H9 (cell line): ENCODE data around the gene MYO1F. TPM values are rescaled to one million over a fixed set of nuclear protein-coding genes. Genes with fewer than 3 reads are reported as not detected.

Experiments used
- DNase-seq: peaks from one replicate; pipeline ENCODE4 v3.0.0-alpha.2; 2017
- H2AFZ ChIP-seq: one replicate; pipeline ENCODE4 v1.6.1; 2013; ENCODE audit warnings: mild to moderate bottlenecking, low read length, control low read depth, moderate library complexity
- H2AK5ac ChIP-seq: 2 replicates; pipeline ENCODE4 v1.6.1; 2013; ENCODE audit warnings: low read length, control low read depth, mixed read lengths; ENCODE audit not compliant: insufficient read length
- H2BK120ac ChIP-seq: one replicate; pipeline ENCODE4 v1.6.1; 2013; ENCODE audit warnings: low read depth, mild to moderate bottlenecking, low read length, control low read depth, inconsistent platforms; ENCODE audit not compliant: poor library complexity, severe bottlenecking
- H2BK12ac ChIP-seq: 2 replicates; pipeline ENCODE4 v1.6.1; 2013; ENCODE audit warnings: low read length, control low read depth, mixed read lengths, low read depth; ENCODE audit not compliant: insufficient read length
- H2BK15ac ChIP-seq: 2 replicates; pipeline ENCODE4 v1.6.1; 2013; ENCODE audit warnings: low read depth, low read length, control low read depth
- H2BK20ac ChIP-seq: one replicate; pipeline ENCODE4 v1.6.1; 2013; ENCODE audit warnings: low read depth, mild to moderate bottlenecking, low read length, control low read depth, inconsistent platforms; ENCODE audit not compliant: poor library complexity, severe bottlenecking
- H2BK5ac ChIP-seq: 2 replicates; pipeline ENCODE4 v1.6.1; 2013; ENCODE audit warnings: low read length, control low read depth, mixed read lengths; ENCODE audit not compliant: insufficient read length
- H3K14ac ChIP-seq: 2 replicates; pipeline ENCODE4 v1.6.1; 2013; ENCODE audit warnings: low read length, control low read depth; ENCODE audit not compliant: insufficient read depth
- H3K18ac ChIP-seq: 2 replicates; pipeline ENCODE4 v1.6.1; 2013; ENCODE audit warnings: low read depth, mild to moderate bottlenecking, mixed read lengths, low read length, control low read depth; ENCODE audit not compliant: insufficient read length
- H3K23ac ChIP-seq: 2 replicates; pipeline ENCODE4 v1.6.1; 2013; ENCODE audit warnings: low read length, control low read depth, mixed read lengths, low read depth; ENCODE audit not compliant: insufficient read length
- H3K23me2 ChIP-seq: 2 replicates; pipeline ENCODE4 v1.6.1; 2013; ENCODE audit warnings: low read depth, mild to moderate bottlenecking, mixed read lengths, low read length, control low read depth; ENCODE audit not compliant: insufficient read length, poor library complexity, severe bottlenecking
- H3K27ac ChIP-seq: 2 replicates; pipeline ENCODE4 v1.5.1; 2013; ENCODE audit warnings: low read length, control low read depth, mixed read lengths, low read depth; ENCODE audit not compliant: insufficient read length
- H3K27me3 ChIP-seq: 2 replicates; pipeline ENCODE4 v1.6.1; 2013; ENCODE audit warnings: low read length, control low read depth, inconsistent platforms; ENCODE audit not compliant: insufficient read depth
- H3K4ac ChIP-seq: 2 replicates; pipeline ENCODE4 v1.6.1; 2013; ENCODE audit warnings: low read depth, mild to moderate bottlenecking, control low read depth, inconsistent platforms, low read length, moderate library complexity
- H3K4me1 ChIP-seq: 2 replicates; pipeline ENCODE4 v1.6.1; 2013; ENCODE audit warnings: low read length, control low read depth, inconsistent platforms; ENCODE audit not compliant: insufficient read depth
- H3K4me2 ChIP-seq: 2 replicates; pipeline ENCODE4 v1.6.1; 2013; ENCODE audit warnings: low read length, control low read depth, mixed read lengths; ENCODE audit not compliant: insufficient read length, insufficient read depth
- H3K56ac ChIP-seq: 2 replicates; pipeline ENCODE4 v1.6.1; 2013; ENCODE audit warnings: low read depth, mild to moderate bottlenecking, mixed read lengths, low read length, control low read depth; ENCODE audit not compliant: insufficient read length
- H3K79me1 ChIP-seq: 2 replicates; pipeline ENCODE4 v1.6.1; 2013; ENCODE audit warnings: low read depth, mild to moderate bottlenecking, moderate library complexity, low read length, control low read depth, inconsistent platforms; ENCODE audit not compliant: insufficient read depth, poor library complexity, severe bottlenecking
- H3K79me2 ChIP-seq: 2 replicates; pipeline ENCODE4 v1.6.1; 2013; ENCODE audit warnings: low read length, control low read depth, inconsistent platforms; ENCODE audit not compliant: insufficient read depth
- H3K9ac ChIP-seq: 2 replicates; pipeline ENCODE4 v1.6.1; 2013; ENCODE audit warnings: low read length, control low read depth, mixed read lengths; ENCODE audit not compliant: insufficient read length; ENCODE audit errors: extremely low read depth
- H3K9me3 ChIP-seq: one replicate; pipeline ENCODE4 v1.6.1; 2013; ENCODE audit warnings: low read depth, low read length, inconsistent platforms; ENCODE audit not compliant: control insufficient read depth
- H3T11ph ChIP-seq: one replicate; pipeline ENCODE4 v1.6.1; 2013; ENCODE audit warnings: mild to moderate bottlenecking, low read length, control low read depth, inconsistent platforms
- H4K20me1 ChIP-seq: one replicate; pipeline ENCODE4 v1.6.1; 2013; ENCODE audit not compliant: control insufficient read depth, insufficient read length, insufficient read depth
- H4K5ac ChIP-seq: 2 replicates; pipeline ENCODE4 v1.6.1; 2013; ENCODE audit warnings: low read depth, mild to moderate bottlenecking, mixed read lengths, low read length, control low read depth; ENCODE audit not compliant: insufficient read length
- H4K8ac ChIP-seq: replicated peaks from 2 replicates; pipeline ENCODE4 v1.6.1; 2013; ENCODE audit warnings: low read length, control low read depth, mixed read lengths, low read depth; ENCODE audit not compliant: insufficient read length
- H4K91ac ChIP-seq: 2 replicates; pipeline ENCODE4 v1.6.1; 2013; ENCODE audit warnings: low read depth, mild to moderate bottlenecking, moderate library complexity, mixed read lengths, low read length, control low read depth; ENCODE audit not compliant: insufficient read length
- H3K27ac Mint-ChIP-seq, 3 experiments: 2 replicates in 2 of 3; 3 replicates in 1 of 3; pipeline ENCODE4 v1.8.0; 2020 to 2021; ENCODE audit warnings: mixed read lengths in 3 of 3, mild to moderate bottlenecking in 1 of 3, moderate library complexity in 1 of 3
- H3K27me3 Mint-ChIP-seq: 2 replicates; pipeline ENCODE4 v1.8.0; 2021; ENCODE audit warnings: low read depth, mild to moderate bottlenecking, moderate library complexity, mixed read lengths
- H3K36me3 Mint-ChIP-seq, 3 experiments: 2 replicates in 2 of 3; 3 replicates in 1 of 3; pipeline ENCODE4 v1.8.0; 2020 to 2021; ENCODE audit warnings: low read depth in 3 of 3, mixed read lengths in 3 of 3; ENCODE audit not compliant: insufficient read depth in 1 of 3
- H3K4me1 Mint-ChIP-seq, 2 experiments: 2 replicates each; pipeline ENCODE4 v1.8.0; 2020; ENCODE audit warnings: mixed read lengths in 2 of 2
- H3K4me3 Mint-ChIP-seq, 2 experiments: 2 replicates in 1 of 2; 3 replicates in 1 of 2; pipeline ENCODE4 v1.8.0; 2020 to 2021; ENCODE audit warnings: mild to moderate bottlenecking in 2 of 2, mixed read lengths in 2 of 2, moderate library complexity in 1 of 2
- H3K9me3 Mint-ChIP-seq, 2 experiments: 2 replicates in 1 of 2; 3 replicates in 1 of 2; pipeline ENCODE4 v1.8.0; 2020; ENCODE audit warnings: mild to moderate bottlenecking in 2 of 2, mixed read lengths in 2 of 2, moderate library complexity in 1 of 2
- CTCF ChIP-seq: fragments of 200-600 bp; sonication (generic); conservative IDR thresholded peaks from 3 replicates; pipeline ENCODE4 v1.8.0; 2021; ENCODE audit warnings: antibody characterized with exemption, mild to moderate bottlenecking
- WGBS: extraction: QIAGEN DNeasy Blood & Tissue Kit; methylation state at CpG from one replicate; pipeline ENCODE4 v1.1.7; 2013; ENCODE audit warnings: missing lambda C conversion rate, low lambda C conversion rate, mixed read lengths; ENCODE audit not compliant: insufficient read length; ENCODE audit errors: extremely low coverage; 5-methylcytosine and 5-hydroxymethylcytosine counted together
- total RNA-seq: library from RNA; stranded (reverse); gene quantifications from 2 replicates; pipeline ENCODE4 v1.2.1, GENCODE V29; 2021

Gene MYO1F
- total RNA-seq, 1 experiment from 2014 or later: 1.0 TPM

DNA sequence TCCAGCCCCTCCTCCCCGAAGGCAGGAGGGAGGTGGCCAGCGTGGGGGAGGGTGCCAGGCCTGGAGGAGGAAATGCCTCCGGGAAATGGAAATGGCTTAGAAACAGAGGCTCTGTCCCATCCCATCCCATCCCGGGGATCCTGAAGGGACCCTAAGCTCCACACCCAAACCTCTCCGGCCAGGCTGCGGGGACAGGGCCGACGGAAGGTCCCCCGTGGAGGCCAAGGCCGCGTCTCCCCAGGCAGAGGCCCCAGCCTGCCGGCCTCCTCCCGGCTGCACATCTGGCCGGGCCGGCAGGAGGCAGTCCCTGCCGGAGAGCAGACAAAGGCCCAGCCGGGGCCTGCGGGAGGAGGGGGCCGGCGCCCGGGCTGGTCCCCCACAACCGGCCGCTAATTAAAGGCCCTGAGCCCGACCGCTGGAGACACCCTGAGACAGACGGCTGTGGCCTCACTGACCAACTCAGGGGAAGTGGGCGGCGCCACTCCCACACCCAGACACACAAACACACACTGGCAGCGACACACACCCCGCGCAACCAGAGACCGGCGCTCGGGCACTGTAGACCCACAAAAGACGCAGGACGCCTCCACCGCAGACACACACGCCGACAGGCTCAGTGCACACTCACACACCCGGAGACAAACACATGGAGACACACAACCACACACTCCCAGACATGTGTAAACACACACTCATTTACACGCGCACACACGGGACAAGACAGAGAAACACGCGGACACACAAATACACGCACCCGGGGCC lies 32.2 kb upstream of the MYO1F start:
- Histone ChIP-seq H2BK5ac (no peak overlapping the region), H4K20me1 (no peaks in the 10 kb centered on the region), H4K5ac (no peak overlapping the region), H3T11ph (no peak overlapping the region), H3K27me3 (no peaks in the 10 kb centered on the region), H3K27ac (peak overlapping the region; percentile 2), H4K8ac (no peak overlapping the region), H3K18ac (peak overlapping the region; percentile 61), H2BK15ac (no peak overlapping the region), H2BK12ac (no peak overlapping the region), H2BK20ac (no peak overlapping the region), H3K4me2 (peak overlapping the region; percentile 90), H3K23me2 (peaks cover 8% of the 10 kb centered on the region), H3K14ac (peak overlapping the region; percentile 61), H3K9ac (peak overlapping the region; percentile 38), H3K9me3 (no peaks in the 10 kb centered on the region), H2AFZ (no peak overlapping the region), H3K56ac (no peak overlapping the region), H3K79me1 (no peaks in the 10 kb centered on the region), H2AK5ac (no peak overlapping the region), H2BK120ac (no peak overlapping the region), H3K79me2 (no peaks in the 10 kb centered on the region), H3K4ac (no peak overlapping the region), H3K4me1 (peaks cover 6% of the 10 kb centered on the region), H4K91ac (no peak overlapping the region), H3K23ac (no peak overlapping the region)
- WGBS: no CpG with 5 or more reads among the region's 47 CpGs
- Mint-ChIP-seq H3K4me1 (peaks cover 33 to 47% of the 10 kb centered on the region in 2 experiments), H3K4me3 (peak overlapping the region; percentile 88 to 93), H3K27me3 (no peaks in the 10 kb centered on the region), H3K27ac (peak overlapping the region; percentile 89 to 97 (median 92)), H3K9me3 (peaks cover 3 to 5% of the 10 kb centered on the region in 2 experiments; a peak in 4 of 5 replicates), H3K36me3 (peaks cover 10 to 25% (median 18%) of the 10 kb centered on the region in 3 experiments)
- peak; percentile 46; the same call in 2 of the 3 replicates for TF ChIP-seq CTCF
- peak; percentile 82 for DNase-seq
